Measurements from ENCODE around the gene TTLL7.
"Not testable (repeated sequence)": the region's sequence is repeated elsewhere in the genome, so short reads cannot be mapped to it uniquely, and the experiment has no call there.

Gene TTLL7

DNA sequence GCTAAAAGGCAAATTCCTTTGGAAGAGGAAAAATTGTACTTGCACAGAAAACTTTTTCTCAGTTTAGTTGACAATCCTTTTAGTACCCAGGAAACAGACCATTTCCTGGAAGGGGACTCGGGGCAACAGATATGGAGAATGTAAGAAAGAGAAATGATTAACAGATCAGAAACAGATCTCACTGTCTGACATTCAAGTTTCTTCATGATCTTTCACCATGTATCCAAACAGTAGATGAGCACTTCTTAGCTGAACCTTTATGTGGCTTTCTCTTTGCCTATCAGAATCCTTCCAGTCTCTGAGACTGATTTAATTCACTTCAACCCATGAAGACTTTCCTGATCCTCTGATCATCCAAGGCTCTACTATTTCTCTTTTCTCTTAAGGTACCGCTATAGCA lies 2.7 kb downstream of the TTLL7 start:
- no peak for DNase-seq

DNA sequence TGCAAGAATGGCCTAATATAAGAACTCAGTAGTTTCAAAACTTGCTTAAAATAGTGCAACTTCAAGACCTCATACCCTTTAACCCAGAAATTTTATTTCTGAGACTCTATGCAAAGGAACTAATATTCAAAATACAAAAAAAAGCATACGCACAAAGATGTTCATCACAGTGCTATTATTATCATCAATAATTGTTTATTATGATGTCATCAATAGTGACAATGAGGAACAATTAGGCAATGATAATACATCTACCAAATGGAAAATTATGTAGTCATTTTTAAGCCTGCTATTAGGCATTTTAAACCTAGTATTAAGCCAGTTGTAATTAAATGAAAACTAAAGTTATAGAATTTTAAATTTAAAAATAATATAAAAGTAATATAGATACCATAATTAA lies 3.3 kb downstream of the TTLL7 start:
- DNase-seq = no peak

DNA sequence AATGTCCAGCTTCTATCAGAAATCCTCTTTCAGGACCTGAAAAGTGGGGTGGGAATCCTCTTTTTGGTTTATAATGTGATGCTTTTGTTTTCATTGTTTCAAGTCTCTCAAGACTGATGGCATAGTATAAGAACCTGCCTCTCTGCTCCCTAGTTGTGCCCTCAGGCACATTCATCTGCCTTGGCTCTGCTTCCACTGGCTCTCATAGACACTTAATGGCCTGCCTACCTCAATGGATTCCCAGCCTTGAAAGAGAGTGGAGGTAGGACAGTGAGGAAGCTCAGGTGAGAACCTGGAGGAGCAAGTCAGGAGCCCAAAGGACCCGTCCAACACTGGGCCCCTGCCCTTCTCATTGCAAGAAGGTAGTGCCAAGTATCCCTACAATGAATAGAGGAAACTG lies 4.8 kb downstream of the TTLL7 start:
- DNase-seq = no peak

DNA sequence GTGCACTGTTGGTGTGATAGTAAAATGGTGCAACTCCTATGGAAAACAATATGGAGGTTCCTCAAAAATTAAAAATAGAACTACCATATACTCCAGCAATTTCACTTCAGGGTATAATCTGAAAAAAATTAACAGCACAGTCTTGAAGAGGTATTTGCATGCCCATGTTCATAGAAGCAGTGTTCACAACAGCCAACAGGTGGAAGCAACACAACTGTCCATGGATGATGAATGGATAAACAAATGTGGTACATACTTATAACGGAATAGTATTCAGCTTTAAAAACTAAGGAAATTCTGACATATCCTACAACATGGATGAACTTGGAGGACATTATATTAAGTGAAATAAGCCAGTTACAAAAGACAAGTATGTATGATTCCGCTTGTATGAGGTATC lies 8.2 kb downstream of the TTLL7 start:
- no peak for DNase-seq

DNA sequence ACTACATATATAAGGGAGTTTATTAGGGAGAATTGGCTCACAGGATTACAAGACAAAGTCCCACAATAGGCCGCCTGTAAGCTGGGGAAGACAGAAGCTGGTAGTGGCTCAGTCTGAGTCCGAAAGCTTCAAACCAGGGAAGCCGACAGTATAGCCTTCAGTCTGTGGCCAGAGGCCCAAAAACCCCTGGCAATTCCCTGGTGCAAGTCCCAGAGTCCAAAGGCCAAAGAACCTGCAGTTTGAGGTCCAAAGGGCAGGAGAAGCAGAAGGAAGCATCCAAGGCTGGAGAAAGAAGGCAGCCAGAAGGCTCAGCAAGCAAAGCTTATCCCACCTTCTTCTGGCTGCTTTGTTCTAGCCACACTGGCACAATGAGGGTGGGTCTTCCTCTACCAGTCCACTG lies 13.9 kb downstream of the TTLL7 start:
- DNase-seq = no peak

DNA sequence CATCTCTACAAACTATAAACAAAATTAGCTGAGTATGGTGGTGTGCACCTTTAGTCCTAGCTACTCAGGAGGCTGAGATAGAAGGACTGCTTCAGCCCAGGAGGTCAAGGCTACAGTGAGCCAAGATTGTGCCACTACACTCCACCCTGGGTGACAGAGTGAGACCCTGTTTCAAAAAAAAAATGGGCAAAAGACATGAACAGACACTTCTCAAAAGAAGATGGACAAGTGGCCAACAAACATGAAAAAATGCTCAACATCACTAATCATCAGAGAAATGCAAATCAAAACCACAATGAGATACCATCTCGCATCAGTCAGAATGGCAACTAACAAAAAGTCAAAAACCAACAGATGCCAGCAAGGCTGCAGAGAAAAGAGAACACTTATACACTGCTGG lies 15.0 kb downstream of the TTLL7 start:
- not testable (repeated sequence) for DNase-seq

DNA sequence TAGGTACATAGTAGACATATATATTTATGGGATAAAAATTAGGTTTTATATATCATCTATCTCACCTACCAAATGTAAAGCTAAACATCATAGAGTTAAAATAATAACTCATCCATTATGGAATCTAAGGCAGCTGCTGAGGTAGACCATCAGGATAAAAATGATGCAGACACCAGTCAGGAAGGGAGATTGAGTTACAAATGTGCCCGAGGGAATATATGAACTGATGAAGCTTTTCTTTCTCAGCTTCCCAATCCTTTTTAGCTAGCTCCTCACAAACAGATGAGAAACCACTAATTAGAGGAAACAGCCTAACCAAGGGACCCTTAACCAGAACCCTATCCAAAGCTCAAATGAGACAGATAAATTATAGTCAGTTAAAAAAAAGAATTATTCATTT lies 20.9 kb downstream of the TTLL7 start:
- no peak for DNase-seq

DNA sequence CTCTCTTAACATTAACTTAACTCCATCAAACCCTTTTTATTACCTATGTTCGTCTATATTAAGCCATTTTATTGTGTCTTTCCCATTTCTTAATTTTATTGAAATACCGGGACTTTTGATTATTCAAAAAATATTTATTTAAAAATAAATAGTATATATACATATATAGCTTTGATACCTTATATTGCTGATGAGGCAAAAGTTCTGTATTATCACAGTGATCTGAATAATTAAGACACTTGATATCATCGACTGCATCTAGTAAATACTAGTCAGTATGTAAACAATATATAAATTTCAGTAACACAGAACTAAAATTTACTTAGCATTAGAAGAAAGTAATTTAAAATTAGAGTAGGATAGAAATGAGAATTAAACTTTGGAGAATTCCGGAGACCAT lies 22.0 kb downstream of the TTLL7 start:
- DNase-seq = no peak

DNA sequence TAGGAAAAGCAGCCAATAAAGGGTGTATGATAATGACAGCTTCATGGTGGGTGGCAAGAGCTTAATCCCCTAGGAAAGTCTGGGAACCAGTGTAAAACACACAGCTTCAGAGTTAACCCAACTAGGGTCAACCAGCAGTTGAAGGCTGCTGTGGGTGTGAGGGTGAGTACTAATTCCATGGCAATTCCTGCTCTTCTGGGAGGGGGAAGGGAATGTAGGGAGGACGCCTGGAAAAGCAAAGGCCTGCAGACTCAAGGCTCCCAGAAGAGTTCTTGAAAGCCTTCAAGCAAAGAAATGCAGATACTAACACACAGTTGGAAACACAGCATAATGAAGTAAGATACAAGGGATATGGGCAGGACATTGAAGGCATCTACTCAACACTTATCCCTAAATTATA lies 28.1 kb downstream of the TTLL7 start:
- no peak for DNase-seq

DNA sequence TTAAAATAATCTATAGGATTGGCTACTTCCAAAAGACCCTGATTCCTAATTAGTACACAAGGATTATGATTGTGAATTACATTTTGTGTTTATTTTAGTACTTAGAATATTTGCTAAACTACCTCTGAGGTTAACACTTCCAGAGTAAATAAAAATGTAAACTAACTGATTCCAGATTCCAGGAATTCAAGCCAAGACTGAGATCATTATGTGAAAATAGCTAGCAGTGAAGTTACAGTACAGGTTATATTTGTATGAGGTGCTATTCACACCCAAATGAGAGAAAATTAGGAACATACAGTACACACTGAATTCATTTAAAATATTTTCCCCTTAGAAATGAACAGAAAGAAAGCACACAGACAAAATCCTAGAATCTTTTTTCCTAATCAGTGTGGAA lies 28.8 kb downstream of the TTLL7 start:
- DNase-seq = no peak

DNA sequence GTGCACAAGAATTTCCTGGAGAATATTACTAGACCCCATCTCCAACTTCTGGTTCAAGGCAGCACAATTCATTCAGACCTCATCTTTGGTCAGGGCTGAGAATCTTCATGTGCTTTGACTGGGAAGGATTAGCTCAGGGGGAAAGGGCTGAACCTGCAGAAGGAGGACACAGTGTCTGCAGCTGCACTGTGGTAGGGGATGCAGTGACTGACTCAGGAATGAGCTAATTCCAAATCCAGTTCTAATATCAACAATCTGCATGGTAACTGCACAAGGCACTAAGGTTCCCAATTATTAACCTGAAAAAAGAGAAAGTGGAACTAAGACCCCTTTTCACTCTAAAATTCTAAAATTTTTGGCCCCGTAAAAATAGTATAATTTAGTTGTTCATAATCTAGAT lies 31.6 kb downstream of the TTLL7 start:
- DNase-seq = no peak

DNA sequence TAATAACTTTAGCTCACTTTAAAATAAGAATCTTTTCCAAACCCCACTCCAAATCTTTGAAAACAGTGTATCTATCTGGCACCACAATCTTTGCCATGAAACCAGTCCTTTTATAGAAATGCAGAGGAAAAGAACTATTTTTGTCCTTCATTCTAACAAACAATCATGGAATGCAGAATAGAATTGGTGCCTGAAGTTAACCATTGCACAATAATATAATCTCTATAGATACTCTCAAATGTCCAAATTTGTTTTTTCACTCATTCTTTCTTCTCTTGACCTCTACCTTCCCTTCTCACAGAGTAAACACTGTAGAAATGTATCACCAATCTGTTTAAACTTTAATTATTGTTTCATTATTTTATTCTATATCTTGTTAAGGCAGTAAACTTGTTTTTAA lies 34.8 kb downstream of the TTLL7 start:
- DNase-seq = no peak

DNA sequence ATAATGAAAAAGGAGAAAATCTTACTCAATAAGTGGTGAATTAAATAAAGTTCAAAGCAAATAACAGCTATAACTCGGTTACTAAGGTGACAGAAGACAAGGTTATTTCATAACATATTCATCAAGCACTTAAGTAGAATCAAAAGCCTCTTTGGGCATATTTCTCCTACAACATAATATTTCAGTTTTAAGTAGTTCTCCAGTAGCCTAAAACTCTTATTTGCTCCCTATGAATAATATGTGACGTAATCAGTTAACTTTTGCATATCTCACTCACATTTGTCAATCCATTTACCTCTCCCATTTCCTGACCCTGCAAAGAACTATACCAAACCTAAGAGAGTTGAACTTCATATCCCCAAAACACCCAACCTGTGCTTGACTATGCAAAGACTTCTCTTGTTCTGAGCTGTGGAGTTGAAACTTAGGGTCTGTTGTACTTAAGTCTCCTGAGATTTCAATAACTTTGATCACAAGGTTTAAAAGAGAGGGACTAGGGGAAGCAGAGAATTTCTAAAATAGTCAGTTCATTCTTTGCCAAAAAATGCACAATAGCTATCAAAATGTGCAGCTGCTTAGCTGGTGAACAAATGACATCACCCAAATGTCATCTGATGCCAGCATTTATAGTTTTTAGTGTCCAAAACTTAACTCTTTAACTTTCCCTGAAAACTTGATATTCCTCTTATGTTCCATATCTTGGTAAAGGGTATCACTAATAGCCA lies 37.2 kb downstream of the TTLL7 start:
- no peak for DNase-seq

DNA sequence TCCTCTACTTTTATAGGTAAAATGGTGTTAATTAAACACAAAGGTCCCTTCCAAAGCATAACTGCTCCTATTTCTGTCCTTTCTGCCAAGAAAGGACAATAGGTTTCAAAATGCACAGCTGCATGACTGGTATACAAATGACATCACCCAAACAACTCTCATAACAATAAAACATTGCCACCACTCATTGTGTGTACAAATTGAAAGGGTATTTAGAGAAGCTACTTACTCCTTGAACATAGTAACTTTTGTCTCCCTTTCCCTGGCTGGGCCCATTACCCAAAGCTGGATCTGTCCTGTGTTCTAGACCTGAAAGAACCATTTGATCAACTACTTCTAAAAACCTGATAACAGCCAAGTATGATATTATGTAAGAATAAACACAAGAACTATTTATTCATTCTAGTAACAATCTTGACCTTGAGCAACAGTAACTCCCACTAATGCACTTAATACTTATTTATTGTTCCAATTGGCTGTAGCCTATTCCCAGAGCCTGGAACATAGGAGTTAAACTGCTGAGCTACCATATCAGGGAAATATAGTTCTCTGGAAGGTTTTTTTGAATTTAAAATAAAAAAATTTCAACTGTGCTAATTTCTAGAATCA lies 38.2 kb downstream of the TTLL7 start:
- no peak for DNase-seq

DNA sequence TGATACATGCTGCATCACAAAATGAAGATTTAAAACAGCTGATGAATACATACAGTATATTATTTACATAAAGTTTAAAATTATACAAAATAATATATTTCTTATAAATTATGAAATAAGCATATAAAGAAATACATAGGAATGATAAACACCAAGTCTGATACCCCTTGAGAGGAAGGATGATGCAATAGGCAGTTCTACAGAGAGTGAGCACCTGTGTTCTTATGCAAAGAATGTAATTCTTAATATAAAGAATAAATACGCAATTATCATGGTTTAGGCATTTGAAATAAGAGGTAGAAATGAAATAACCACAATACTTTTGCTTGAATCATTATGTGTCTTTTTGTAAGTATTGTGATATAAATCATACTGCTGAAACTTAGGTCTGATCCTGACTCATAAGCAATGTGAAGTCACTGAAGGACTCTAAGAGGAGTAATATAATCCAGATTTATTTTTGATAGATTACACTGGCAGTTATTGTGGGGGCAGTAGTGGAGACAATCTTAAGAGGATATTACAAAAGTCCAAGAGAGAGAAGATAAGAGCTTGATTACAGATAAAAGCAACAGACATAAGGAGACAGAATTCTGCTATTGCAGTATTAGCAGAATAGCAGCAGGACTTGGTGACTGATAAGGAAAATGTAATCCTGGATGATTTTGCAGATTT lies 39.0 kb downstream of the TTLL7 start:
- DNase-seq = no peak

DNA sequence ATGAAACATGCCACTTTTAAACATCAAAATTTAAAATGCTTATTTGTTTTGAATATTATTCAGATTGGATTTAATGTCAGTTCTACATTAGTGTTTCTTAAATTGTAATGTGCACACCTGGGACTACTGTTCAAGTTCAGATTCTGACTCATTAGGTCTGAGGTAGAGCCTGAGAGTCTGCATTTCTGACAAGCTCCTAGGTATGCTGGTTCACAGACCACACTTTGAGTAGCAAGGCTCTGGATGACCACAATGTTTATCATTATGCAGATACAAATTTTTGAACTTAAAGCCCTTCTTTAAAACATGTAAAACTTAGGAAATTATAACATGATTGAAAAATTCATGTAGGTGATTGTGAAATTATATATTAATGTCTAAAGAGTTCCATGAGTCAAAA lies 40.2 kb downstream of the TTLL7 start:
- DNase-seq = no peak

DNA sequence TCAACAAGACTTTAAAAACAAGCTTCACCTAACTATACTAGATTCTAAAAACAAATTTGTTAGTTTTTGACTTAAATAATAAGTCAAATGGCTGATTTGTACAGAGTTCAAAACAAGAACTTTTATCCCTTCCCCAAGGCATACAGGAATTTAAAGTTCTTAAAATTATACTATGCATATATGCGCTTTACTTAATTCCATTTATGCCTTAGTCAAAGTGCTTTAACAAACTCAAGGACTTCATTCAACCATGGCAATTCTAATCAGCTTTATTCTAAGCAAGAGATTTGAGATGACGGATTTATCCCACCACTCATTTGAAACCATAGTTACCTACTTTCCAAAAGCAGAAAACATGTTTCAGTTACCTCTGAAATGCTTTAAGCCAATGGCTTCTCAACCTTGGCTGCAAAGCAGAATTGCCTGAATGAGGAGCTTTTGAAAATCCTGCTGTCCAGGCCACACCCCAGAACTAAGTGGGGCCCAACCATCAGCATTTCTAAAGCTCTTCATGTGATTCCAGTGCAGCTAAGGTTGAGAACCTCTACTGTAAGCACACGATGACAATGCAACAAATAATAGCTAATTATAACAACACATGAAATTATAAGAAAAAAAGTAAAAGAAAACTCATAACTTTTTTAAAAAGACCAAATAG lies 44.6 kb downstream of the TTLL7 start:
- no peak for DNase-seq

DNA sequence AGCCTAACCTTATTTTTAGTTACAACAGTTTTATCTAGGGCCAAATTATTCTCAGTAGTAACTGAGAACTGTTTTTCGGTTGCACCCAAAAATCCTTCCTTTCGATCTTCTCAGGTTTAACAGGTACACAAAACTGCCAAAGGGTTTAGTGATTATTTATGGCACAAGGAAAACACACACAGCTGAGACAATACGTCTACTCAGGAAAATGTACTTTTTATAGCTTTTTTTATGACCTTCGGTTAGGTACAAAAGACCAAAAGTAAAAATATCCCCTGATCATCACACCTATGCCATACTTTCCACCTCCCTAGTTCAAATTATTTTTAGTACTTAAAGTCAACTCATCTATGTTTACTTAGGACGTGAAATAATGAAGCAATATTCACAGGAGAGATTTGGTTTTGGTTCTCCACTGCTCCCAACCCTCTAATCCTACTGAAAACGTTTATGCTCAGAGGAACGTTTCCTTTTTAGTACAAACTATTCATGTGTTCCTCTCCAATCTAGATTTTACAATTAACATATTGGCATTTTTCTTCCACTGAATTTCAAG lies 48.7 kb downstream of the TTLL7 start:
- no peak for DNase-seq

DNA sequence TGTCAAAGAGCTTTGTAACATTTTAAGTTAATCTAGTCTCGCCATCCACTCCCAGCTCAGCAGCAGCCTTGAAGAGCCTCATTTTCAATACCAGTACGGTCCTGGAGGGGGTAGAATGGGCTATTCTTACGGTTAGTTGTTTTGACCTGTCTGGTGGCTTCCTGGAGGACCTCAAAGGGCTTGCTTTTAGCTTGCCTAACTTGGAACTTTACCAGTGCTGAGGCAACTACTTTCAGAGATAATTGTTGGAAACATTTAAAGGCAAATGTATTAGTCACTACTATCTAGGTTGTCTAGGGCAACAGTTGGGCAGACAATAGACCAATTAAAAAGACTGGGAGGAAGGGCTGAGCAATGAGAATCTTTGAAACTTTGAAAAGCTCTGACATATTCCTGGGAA lies 56.0 kb downstream of the TTLL7 start:
- no peak for DNase-seq

DNA sequence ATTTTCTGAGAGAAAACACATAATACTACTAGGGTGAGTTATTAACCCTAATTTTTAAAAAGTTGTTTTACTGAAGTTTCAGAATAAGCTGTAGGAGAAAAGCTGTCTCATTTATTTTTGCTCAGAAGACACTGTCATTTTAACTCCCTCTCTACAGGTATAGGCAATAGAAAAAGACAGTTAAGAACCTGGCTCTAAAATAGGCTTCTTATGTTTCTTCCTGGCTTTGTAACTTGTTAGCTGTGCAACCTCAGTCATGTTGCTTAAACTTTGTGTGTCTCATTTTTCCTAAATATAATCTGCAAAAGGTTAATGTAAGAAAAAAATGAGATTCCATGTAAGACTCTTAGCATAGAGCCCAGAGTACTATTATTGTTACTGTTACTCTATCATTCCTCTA lies 64.4 kb downstream of the TTLL7 start:
- DNase-seq = no peak

DNA sequence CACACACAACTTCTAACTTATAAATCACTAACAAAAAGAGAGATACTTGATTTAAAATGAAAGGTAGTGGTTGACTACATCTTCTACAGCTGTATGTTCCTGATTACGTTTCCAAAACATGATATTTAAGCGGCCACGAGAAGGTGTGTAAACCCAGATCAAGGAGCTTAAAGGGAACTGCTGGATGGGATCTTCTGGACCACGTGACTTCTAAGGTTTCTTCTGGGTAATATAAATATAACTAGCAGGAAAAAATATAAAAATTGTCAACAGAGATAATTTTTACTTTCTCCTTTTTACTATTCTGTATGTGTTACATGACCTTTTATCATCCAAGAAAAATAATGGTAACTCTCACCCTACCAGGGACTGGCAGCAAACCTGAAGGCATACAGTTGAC lies 66.2 kb downstream of the TTLL7 start:
- no peak for DNase-seq

DNA sequence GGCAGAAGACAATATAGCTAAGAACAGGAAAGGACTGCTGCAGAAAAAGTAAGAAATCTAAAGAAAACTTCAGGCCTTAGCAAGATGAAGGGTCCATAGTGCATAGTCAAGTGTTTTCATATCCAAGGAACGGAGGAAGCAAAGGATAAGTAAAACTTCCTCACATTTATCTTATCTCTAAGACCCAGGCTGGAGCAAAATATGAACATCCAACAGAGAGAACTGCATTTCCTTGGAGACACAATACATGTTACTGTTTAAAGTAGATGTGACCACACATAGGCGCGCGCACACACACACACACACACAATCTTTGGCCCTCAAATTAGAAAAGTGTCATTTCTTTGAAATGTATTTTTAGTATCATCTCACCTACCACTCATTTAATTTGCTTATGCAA lies 66.7 kb downstream of the TTLL7 start:
- no peak for DNase-seq

DNA sequence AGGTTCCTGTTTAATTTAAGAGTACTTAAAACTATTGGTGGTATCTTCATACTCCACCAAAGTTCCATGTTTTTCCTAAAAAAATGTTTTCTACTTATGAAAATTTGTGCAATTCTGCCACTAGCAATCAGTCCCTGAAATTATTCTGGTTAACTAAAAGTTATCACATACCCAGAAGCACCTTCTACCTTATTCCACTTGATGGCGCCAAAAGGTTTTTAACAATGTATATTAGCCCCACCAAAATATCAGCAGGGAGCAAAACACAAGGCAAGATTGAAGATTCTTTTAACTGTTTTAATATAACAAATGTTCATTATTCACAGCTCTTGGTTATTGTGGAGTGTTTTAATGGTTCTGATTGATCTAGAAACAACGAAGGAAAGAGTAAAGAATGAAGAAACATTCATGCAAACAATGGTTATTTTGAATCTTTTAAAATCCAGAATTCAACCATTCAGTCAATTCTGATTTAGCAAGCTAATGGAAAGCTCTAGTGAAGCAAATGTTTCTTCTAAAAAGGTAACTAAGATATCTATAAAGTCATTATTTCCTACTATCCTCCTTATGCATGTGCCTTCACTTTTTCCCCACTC lies 67.2 kb downstream of the TTLL7 start:
- no peak for DNase-seq
